Neural cell (in vitro differentiated cells): ENCODE measurements around the gene TRABD2B.

Experiments used
- EP300 ChIP-seq: fragments of 450-650 bp; conservative IDR thresholded peaks from 2 replicates; pipeline ENCODE4 v1.6.1; 2014; ENCODE audit warnings: antibody characterized with exemption, mild to moderate bottlenecking, moderate library complexity; ENCODE audit not compliant: poor library complexity, severe bottlenecking
- EZH2 ChIP-seq: fragments of 200-600, 300-800 bp; shearing (Covaris generic), sonication (generic); IDR thresholded peaks from 2 replicates; pipeline ENCODE4 v1.6.1; 2014; ENCODE audit warnings: antibody characterized with exemption, low read length, borderline replicate concordance, mild to moderate bottlenecking; ENCODE audit not compliant: insufficient read depth, poor library complexity, severe bottlenecking
- MXI1 ChIP-seq: fragments of 450-650 bp; conservative IDR thresholded peaks from 2 replicates; pipeline ENCODE4 v1.6.1; 2014; ENCODE audit warnings: antibody characterized with exemption, mild to moderate bottlenecking; ENCODE audit not compliant: poor library complexity, severe bottlenecking
- RAD21 ChIP-seq: fragments of 450-650 bp; conservative IDR thresholded peaks from 2 replicates; pipeline ENCODE4 v1.6.1; 2014; ENCODE audit warnings: antibody characterized with exemption, mild to moderate bottlenecking, moderate library complexity
- SMC3 ChIP-seq: fragments of 450-650 bp; conservative IDR thresholded peaks from 2 replicates; pipeline ENCODE4 v1.6.1; 2014; ENCODE audit warnings: antibody characterized with exemption, mild to moderate bottlenecking, moderate library complexity; ENCODE audit not compliant: poor library complexity
- TAF1 ChIP-seq: IDR thresholded peaks from 2 replicates; pipeline ENCODE4 v1.6.1; 2012; ENCODE audit warnings: low read depth
- TF ChIP-seq, protein P1 (sequence below): fragments of 450-650 bp; IDR thresholded peaks from 2 replicates; pipeline ENCODE4 v1.5.1; 2014; ENCODE audit warnings: antibody characterized with exemption, mild to moderate bottlenecking, moderate library complexity; ENCODE audit not compliant: poor library complexity, severe bottlenecking
- TF ChIP-seq, protein P2 (sequence below): IDR thresholded peaks from 2 replicates; pipeline ENCODE4 v1.6.1; 2012; ENCODE audit warnings: borderline replicate concordance

GRCh38 chr1:47914952-47915676 lies 82.1 kb downstream of the TRABD2B start:
- TF ChIP-seq, protein P1, sequence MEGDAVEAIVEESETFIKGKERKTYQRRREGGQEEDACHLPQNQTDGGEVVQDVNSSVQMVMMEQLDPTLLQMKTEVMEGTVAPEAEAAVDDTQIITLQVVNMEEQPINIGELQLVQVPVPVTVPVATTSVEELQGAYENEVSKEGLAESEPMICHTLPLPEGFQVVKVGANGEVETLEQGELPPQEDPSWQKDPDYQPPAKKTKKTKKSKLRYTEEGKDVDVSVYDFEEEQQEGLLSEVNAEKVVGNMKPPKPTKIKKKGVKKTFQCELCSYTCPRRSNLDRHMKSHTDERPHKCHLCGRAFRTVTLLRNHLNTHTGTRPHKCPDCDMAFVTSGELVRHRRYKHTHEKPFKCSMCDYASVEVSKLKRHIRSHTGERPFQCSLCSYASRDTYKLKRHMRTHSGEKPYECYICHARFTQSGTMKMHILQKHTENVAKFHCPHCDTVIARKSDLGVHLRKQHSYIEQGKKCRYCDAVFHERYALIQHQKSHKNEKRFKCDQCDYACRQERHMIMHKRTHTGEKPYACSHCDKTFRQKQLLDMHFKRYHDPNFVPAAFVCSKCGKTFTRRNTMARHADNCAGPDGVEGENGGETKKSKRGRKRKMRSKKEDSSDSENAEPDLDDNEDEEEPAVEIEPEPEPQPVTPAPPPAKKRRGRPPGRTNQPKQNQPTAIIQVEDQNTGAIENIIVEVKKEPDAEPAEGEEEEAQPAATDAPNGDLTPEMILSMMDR: no peak
- TF ChIP-seq EP300 (no peak), TAF1 (no peak), RAD21 (no peak), MXI1 (no peak), SMC3 (no peak), EZH2 (no peak)
- TF ChIP-seq, protein P2, sequence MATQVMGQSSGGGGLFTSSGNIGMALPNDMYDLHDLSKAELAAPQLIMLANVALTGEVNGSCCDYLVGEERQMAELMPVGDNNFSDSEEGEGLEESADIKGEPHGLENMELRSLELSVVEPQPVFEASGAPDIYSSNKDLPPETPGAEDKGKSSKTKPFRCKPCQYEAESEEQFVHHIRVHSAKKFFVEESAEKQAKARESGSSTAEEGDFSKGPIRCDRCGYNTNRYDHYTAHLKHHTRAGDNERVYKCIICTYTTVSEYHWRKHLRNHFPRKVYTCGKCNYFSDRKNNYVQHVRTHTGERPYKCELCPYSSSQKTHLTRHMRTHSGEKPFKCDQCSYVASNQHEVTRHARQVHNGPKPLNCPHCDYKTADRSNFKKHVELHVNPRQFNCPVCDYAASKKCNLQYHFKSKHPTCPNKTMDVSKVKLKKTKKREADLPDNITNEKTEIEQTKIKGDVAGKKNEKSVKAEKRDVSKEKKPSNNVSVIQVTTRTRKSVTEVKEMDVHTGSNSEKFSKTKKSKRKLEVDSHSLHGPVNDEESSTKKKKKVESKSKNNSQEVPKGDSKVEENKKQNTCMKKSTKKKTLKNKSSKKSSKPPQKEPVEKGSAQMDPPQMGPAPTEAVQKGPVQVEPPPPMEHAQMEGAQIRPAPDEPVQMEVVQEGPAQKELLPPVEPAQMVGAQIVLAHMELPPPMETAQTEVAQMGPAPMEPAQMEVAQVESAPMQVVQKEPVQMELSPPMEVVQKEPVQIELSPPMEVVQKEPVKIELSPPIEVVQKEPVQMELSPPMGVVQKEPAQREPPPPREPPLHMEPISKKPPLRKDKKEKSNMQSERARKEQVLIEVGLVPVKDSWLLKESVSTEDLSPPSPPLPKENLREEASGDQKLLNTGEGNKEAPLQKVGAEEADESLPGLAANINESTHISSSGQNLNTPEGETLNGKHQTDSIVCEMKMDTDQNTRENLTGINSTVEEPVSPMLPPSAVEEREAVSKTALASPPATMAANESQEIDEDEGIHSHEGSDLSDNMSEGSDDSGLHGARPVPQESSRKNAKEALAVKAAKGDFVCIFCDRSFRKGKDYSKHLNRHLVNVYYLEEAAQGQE: no peak
